ENCODE data around the gene LRFN2. TPM values are rescaled to one million over a fixed set of nuclear protein-coding genes. Genes with fewer than 3 reads are reported as not detected.

LRFN2 gene
- polyA plus RNA-seq, 1 donor from 2014 or later, result not detected

DNA sequence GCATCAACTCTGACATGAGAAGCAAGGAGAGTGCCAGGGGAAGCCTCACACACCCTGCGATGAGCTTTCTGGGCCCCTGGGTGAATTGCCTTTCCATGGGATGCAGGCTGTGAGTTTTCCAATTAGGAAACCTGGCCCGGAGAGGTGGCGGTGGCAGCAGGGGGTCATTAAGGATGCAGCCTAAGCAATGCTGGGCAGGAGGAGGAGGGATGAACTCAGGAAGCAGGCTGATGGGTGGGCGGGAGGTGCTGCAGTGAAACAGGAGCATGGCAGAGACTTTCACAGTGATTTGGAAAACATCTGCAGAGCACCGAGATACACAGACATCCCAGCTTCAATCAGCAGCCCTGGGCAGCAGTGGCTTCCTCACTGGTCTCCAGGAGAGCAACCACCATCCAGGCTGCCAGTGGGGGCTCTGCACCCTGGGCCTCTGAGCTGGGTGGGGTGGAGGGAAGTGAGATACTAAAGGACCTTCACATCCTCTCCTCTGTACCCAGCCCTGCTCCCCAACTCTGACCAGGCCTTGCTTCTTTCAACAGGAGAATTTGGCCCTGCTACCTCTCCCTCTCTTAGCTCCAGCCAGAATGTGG, 44.9 kb downstream of the LRFN2 start:
- peaks cover under 1% of the 10 kb centered on the region for H3K27me3 Mint-ChIP-seq
- H3K4me1 Mint-ChIP-seq, result no peaks in the 10 kb centered on the region

DNA sequence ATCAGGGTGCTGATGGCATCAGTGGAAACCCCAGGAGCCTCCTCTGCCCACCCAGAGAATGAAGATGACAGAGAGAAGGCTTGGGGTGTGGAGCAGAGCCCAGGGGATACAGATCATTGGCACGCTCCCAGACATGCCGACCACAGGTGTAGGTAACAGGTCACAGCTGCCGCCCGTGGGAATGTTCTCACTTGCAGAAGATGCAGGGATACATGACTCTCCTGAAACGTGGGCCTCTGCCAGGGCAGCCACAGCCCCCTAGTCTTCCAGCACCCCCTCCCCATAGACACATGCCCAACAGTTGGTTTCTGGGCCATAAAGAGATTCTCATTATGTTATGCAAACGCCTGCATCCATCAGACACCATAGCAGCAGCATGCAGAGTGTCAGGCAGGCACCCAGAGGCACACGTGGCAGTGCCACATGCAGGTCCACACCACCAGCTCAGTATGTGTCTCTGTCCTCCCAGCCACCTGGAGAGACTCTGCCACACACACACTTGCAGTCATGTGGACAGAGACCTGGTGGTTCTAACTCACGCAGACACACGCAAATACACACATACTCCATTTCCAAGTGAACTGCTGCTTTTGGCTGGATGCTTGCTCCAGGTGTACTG, 45.5 kb downstream of the LRFN2 start:
- H3K4me3 Mint-ChIP-seq, result no peak overlapping the region

More for the DNA sequence above, 44.9 kb downstream of the LRFN2 start:
- Mint-ChIP-seq H3K36me3 (no peaks in the 10 kb centered on the region), H3K27ac (no peak overlapping the region), H3K9me3 (no peaks in the 10 kb centered on the region), H3K4me3 (no peak overlapping the region)

DNA sequence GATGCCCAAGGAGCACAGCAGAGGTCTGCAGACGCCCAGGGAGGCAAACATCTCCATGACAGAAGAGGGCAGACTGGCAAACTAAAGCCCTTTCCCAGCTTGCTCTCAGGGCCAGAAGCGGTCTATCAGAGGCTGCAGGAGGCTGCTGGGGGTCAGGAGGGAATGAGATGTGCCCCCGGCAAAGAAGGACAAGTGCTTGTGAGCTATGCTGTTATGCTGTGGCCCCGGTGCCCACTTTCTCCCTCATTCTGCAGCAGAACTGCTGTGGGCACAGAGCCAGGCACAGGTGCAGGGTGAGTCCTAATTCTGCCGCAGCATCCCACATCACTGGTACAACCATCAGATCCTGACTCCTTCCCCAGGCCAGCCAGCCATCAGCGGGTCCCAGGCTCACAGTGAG, 46.4 kb downstream of the LRFN2 start:
- Mint-ChIP-seq H3K36me3 (no peaks in the 10 kb centered on the region), H3K27me3 (peaks cover 3% of the 10 kb centered on the region), H3K4me3 (no peak overlapping the region), H3K9me3 (no peaks in the 10 kb centered on the region), H3K4me1 (no peaks in the 10 kb centered on the region), H3K27ac (no peak overlapping the region)

More for the DNA sequence above, 45.5 kb downstream of the LRFN2 start:
- Mint-ChIP-seq H3K36me3 (no peaks in the 10 kb centered on the region), H3K27ac (no peak overlapping the region), H3K9me3 (no peaks in the 10 kb centered on the region), H3K4me1 (no peaks in the 10 kb centered on the region), H3K27me3 (peaks cover 1% of the 10 kb centered on the region)

DNA sequence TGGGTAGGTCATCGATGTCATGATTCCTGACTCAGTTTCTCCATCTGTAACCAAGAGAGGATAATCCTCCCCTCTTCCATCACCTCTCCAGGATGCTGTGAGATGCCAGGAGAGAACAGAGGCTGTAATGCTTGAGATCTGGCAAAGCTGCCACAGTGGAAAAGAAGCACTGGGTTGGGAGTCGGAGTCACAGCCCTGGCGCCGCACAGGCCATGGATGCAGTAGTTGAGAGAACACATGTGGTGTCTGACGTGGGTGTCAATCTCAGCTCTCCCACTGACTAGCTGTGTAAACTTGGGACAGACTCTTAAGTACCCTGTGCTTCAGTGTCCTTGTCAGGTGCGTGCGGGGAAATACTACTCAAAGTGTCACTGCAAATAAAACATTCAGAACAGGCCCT, 47.3 kb downstream of the LRFN2 start:
- H3K9me3 Mint-ChIP-seq, result no peaks in the 10 kb centered on the region
- H3K27ac Mint-ChIP-seq, result no peak overlapping the region
- H3K4me3 Mint-ChIP-seq, result no peak overlapping the region
- H3K27me3 Mint-ChIP-seq, result peaks cover 4% of the 10 kb centered on the region
- H3K36me3 Mint-ChIP-seq, result no peaks in the 10 kb centered on the region
- no peaks in the 10 kb centered on the region for H3K4me1 Mint-ChIP-seq

DNA sequence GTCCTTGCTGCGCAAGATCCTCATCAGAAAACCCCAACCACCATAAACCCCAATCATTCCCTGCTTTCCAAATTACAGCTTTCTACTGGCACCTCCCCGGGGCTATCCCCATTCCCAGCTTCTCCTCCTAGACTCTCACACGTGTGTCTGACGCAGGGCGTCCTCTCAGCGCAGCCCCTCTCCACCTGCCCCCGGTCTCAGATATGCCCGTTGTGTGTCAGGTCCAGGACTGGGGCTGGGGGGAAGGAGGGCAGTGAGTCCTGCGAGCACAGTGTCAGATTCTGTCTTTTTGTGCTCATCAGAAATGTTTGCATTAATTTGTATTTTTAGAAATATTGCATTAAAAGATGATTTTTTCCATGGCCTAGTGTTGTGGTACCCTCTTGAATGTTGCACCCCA, 48.6 kb downstream of the LRFN2 start:
- Mint-ChIP-seq H3K4me3 (peak overlapping the region in 1 of 4 donors; percentile 31), H3K27me3 (peaks cover 5% of the 10 kb centered on the region), H3K36me3 (no peaks in the 10 kb centered on the region), H3K9me3 (no peaks in the 10 kb centered on the region), H3K27ac (no peak overlapping the region), H3K4me1 (no peaks in the 10 kb centered on the region)

DNA sequence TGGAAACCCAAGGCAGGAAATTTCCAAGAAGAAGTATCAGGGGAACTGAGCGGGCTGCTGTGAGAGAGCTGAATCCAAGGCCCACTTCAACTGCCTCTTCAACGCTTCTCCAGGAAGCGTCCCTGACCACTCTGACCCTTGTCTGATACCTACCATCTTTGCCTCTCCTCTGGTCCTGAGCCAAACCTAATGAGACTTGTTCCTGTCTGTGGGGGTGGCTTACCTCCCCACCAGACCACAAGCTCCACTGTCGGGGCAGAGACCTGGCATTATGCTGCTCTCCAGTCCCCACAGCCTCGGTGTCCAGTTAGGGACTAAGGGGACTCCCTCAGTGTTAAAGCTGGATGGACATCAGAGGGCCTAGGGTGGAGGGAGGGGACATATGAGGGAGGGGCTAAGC, 49.7 kb downstream of the LRFN2 start:
- no peaks in the 10 kb centered on the region for H3K4me1 Mint-ChIP-seq
- peaks cover 6% of the 10 kb centered on the region for H3K27me3 Mint-ChIP-seq
- H3K36me3 Mint-ChIP-seq, result no peaks in the 10 kb centered on the region
- no peak overlapping the region for H3K27ac Mint-ChIP-seq
- H3K4me3 Mint-ChIP-seq, result no peak overlapping the region
- no peaks in the 10 kb centered on the region for H3K9me3 Mint-ChIP-seq

DNA sequence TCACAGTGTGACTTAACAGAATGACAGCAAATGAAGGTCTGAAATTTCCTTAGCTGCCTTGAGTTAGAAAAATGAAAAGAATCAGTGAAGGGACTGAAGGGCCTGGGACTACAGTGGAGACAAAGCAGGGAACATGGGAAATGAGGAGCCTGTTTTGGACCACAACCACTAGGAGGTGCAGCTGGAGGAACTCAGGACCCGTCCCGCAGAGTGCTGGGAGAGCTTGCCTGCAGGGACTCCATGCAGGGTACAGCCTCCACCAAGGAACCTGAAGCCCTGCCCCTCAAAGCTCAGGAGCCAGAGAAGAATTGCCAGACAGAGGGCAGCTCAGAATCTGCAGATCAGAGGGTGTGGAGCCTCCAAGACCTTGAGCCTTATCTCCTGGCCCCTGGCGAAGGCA, 50.7 kb downstream of the LRFN2 start:
- Mint-ChIP-seq H3K27ac (no peak overlapping the region), H3K4me3 (no peak overlapping the region), H3K27me3 (peaks cover 8% of the 10 kb centered on the region), H3K4me1 (no peaks in the 10 kb centered on the region), H3K9me3 (no peaks in the 10 kb centered on the region), H3K36me3 (no peaks in the 10 kb centered on the region)

DNA sequence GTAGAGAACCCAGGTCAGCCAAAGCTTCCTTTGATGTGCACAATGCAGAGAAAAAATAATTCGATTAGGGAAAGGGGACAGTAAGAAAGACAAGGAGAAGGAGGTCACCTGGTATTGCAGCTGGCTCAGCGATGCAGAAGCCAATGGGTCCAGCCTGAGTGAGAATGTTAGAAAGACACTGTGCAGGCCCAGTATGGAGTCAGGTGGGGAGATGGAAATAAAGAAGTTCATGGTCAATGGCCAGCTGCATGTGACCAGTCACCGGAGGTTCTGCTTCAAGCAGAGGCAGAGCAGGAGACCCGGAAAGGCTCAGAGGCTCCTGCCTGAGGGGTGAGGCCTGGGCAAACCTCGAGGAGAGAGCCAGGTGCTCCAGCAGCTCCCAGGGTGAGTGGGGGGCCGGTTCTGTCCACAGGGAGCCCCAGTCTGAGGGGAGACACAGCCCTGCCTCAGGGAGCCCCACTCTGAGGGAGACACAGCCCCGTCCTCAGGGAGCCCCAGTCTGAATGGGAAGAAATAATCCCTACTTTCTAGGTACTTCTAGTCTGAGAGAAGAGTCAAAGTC, 51.3 kb downstream of the LRFN2 start:
- Mint-ChIP-seq H3K27ac (no peak overlapping the region), H3K27me3 (peaks cover 8% of the 10 kb centered on the region), H3K36me3 (no peaks in the 10 kb centered on the region), H3K4me3 (no peak overlapping the region), H3K9me3 (no peaks in the 10 kb centered on the region), H3K4me1 (no peaks in the 10 kb centered on the region)

DNA sequence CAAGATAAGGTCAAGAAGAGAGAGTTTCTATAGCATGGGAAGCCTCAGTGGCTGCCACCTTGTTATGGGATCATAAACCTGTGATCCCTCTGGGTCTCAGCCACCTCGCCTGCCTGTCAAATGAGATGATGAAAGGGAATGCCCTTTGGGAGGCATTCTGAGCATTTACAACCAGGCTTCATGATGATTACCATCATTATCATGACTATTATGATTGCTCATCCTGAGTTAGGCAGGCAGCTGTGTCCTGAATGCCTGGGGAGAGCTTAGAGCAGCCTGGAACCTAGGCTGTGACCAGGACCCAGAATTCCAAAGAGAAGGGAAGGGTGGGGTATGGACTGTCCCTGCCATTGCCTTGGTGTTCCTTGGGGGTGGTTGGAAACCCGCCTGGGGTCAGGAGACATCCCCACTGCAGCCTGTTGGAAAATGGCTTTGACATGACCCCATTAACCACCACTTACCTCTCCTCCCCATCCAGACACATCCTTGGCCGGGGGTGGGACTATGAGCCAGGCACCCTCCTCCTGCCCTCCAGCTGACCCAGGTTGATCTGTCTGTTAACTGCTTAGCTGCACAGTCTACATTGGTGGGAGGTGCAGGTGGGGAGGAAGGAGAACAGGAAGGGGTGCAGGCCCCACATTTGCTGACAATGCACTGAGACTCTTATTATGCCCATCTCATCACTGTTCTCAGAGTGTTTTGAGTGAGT, 51.9 kb downstream of the LRFN2 start:
- H3K4me3 Mint-ChIP-seq, result no peak overlapping the region
- H3K9me3 Mint-ChIP-seq, result no peaks in the 10 kb centered on the region
- no peaks in the 10 kb centered on the region for H3K4me1 Mint-ChIP-seq
- H3K27ac Mint-ChIP-seq, result no peak overlapping the region
- H3K36me3 Mint-ChIP-seq, result no peaks in the 10 kb centered on the region
- peaks cover 8% of the 10 kb centered on the region for H3K27me3 Mint-ChIP-seq

DNA sequence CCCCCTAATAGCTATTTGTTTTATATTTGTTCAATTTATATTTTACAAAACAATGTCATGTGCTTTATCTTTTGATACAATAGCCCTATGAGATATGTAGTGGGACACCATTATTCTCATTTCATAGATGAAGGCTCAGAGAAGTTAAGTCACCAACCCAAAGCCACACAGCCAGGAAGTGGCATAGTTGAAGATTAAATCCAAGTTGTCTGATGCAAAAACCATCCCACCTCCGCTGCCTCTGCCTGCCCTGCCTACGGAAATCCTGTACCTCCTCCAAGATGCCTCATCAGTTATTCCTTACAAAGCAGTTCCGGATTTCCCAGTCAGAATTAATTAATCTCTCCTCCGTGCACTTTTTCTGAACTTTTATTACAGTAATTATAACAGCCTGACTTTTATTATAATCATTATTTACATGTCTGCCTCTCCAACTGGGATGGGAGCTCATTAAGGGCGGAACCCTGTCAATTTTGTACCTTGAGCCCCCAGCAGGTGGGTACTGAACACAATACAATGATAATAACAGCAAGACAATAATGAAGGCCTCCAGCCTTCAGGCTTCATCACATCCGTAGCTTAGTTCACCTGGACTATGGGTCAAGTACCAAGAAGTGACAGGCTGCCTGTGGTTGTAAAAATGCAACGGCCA, 54.7 kb downstream of the LRFN2 start:
- H3K27ac Mint-ChIP-seq, result no peak overlapping the region
- peaks cover 8% of the 10 kb centered on the region for H3K27me3 Mint-ChIP-seq
- H3K36me3 Mint-ChIP-seq, result peaks cover 2% of the 10 kb centered on the region
- no peaks in the 10 kb centered on the region for H3K9me3 Mint-ChIP-seq
- H3K4me1 Mint-ChIP-seq, result no peaks in the 10 kb centered on the region
- no peak overlapping the region for H3K4me3 Mint-ChIP-seq

DNA sequence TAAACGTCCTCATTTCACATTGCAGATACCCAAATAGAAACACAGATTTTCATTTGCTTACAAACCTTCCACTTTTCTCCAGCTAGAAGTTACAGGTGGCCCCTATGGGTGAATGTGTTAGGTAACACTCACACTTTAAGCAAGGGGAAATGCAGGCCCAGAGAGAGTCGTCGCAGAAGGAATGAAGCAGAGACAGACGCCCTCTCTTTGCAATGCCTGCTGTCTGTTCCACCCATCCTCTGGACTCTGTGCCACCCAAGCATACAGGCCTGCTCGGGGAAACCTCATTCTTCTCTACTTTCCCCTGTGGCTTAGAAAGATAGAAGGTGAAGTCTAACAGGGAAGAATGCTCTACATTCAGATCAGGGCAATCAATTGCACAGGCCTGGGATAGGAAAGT, 57.2 kb downstream of the LRFN2 start:
- Mint-ChIP-seq H3K4me3 (no peak overlapping the region), H3K9me3 (no peaks in the 10 kb centered on the region), H3K36me3 (peaks cover 2% of the 10 kb centered on the region), H3K27ac (no peak overlapping the region), H3K4me1 (no peaks in the 10 kb centered on the region), H3K27me3 (peaks cover 5% of the 10 kb centered on the region)

DNA sequence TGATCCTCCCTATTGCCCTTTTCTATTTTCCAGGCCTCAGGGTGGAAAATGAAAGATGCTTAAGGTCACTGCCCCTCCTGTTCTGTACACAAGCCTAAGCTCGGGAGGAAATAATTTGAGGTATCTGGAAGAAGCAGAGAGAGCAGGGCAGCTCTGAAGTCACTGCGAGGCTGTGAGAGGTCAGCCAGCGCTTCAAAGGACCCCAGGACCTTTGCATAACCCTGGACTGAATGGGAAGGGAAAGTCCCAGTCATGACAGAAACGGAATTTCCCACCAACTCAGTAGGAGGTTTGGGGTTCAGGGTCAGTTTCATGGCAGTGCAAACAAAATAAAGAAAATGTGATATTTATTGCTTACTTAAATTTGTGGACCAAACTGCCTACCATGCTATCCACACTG, 58.1 kb downstream of the LRFN2 start:
- Mint-ChIP-seq H3K4me3 (no peak overlapping the region), H3K9me3 (no peaks in the 10 kb centered on the region), H3K27ac (no peak overlapping the region), H3K36me3 (peaks cover 2% of the 10 kb centered on the region), H3K27me3 (peaks cover 3% of the 10 kb centered on the region), H3K4me1 (no peaks in the 10 kb centered on the region)

DNA sequence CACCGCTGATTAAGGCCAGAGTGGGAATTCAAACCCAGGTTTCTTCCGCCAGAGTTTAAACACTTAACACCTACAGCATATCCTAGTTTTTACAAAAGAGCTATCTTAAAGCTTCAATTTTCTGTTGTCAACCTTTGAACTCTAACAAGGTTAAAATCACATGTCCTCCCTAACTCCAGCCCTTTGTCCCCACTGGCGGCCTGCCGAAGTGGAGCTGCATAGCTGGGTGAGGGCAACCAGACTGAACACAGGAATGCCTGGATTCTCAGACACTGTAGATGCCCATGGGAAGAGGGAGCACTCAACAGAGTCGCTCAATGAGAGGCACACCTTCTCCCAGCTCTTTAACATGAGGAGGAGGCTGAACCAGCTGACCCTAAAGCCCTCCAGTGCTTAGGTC, 59.1 kb downstream of the LRFN2 start:
- H3K27ac Mint-ChIP-seq, result no peak overlapping the region
- no peaks in the 10 kb centered on the region for H3K9me3 Mint-ChIP-seq
- H3K4me1 Mint-ChIP-seq, result no peaks in the 10 kb centered on the region
- no peak overlapping the region for H3K4me3 Mint-ChIP-seq
- peaks cover 5% of the 10 kb centered on the region for H3K27me3 Mint-ChIP-seq
- H3K36me3 Mint-ChIP-seq, result peaks cover 2% of the 10 kb centered on the region

DNA sequence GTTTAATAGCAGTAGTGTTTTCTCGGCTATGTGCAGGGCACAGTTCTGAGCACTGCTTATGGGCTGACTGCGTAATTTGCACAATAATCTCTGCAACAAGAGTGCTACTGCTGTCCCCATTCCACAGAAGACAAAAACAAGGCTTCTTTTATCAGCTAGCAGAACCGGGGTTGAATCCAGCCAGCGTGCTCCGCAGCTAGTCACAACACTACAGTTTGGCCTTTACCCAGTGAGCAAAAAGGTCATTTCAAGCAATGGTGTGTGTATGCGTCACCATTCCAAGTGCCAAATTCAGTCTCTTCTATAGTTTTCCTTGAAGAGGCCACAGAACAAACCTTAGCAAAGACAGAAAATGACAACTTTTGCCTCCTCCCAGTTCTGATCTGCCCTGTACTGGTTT, 61.1 kb downstream of the LRFN2 start:
- Mint-ChIP-seq H3K4me1 (no peaks in the 10 kb centered on the region), H3K9me3 (no peaks in the 10 kb centered on the region), H3K4me3 (no peak overlapping the region), H3K27ac (no peak overlapping the region), H3K27me3 (peaks cover 2% of the 10 kb centered on the region), H3K36me3 (peaks cover 2% of the 10 kb centered on the region)

DNA sequence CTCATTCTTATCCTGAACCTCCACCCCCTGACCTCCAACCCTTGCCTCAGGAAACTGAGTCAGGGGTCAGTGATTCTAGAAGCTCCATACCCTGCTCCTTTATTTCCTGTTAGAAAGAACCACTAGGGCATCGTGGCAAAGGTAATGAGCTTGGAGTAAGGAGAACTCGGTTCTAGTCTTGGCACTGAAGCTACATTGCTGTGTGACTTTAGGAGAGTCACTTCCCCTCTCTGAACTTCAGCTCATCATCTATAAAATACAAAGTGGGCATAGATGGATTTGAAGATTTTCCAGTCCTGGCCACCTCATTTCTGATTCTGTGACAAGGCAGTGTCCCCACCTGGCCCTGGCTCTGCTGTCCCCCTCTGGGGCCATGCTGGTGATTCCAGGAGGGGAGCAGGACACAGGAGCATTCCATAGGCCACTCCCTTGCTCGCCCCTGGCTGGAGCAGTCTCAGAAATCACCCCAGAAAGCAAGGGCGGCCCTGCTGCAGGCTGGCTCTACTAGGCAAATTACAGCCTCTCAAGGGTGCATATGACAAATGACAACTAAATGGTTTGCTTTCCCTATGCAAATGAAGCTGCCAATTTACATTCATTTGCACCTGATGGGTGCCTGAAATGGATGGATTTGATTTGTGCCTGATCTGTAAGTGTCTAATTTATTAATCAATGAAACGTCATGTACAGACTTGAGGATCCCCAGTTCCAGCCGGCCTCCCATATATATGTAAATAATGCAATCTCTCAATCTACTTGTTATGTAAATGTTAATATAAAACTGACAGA, 62.2 kb downstream of the LRFN2 start:
- H3K9me3 Mint-ChIP-seq, result no peaks in the 10 kb centered on the region
- H3K27ac Mint-ChIP-seq, result no peak overlapping the region
- peaks cover 2% of the 10 kb centered on the region for H3K36me3 Mint-ChIP-seq
- peaks cover 4% of the 10 kb centered on the region for H3K27me3 Mint-ChIP-seq
- H3K4me1 Mint-ChIP-seq, result no peaks in the 10 kb centered on the region
- H3K4me3 Mint-ChIP-seq, result no peak overlapping the region

Measured in IgD-negative memory B cell (primary cell).